GM18951 (cell line): ENCODE data around the gene CASTOR2.

Experiments used
- POLR2A ChIP-seq: IDR thresholded peaks from 4 replicates; pipeline ENCODE4 v1.6.1; 2011; ENCODE audit warnings: mild to moderate bottlenecking; ENCODE audit not compliant: insufficient read length, insufficient read depth; ENCODE audit errors: extremely low read depth
- in situ Hi-C: fragments of 300-500 bp; cut with MboI; formaldehyde crosslinking; loops from one replicate; pipeline ENCODE4 v1.12.0; 2022; ENCODE audit warnings: low sequenced_read_pairs, mixed read lengths, inconsistent platforms; ENCODE audit not compliant: unreplicated experiment

The CASTOR2 gene

DNA sequence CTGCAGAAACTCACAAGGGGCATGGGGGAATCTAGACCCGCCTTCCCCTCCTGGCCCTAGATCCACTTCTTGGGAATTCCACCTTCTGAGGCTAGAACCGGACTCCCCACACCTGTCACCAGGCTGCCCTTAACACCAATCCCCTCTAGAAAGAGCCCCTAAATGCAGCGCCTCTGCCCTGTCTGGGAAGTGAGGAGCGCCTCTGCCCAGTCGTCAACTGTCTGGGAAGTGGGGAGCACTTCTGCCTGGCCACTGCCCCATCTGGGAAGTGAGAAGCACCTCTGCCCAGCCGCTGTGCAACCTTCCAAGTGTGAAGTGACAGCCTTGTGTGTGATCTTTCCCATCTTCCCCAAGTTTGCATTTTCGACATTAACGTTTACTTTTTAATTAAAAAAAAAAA is 100.3 kb downstream of the CASTOR2 start:
- in situ Hi-C loops = loop anchor here (25.0 kb wide), 1 partner anchor 628 kb away; no protein-coding TSS in a partner anchor
- no peak for TF ChIP-seq POLR2A

- in situ Hi-C loops = loop anchor here (25.0 kb wide), 1 partner anchor 629 kb away; no protein-coding TSS in a partner anchor
- TF ChIP-seq POLR2A = no peak
Observed at GRCh38 chr7:75066521-75066920, 102.0 kb downstream of the CASTOR2 start.

- in situ Hi-C loops = loop anchor here (10.0 to 25.0 kb wide), 2 partner anchors 208 to 636 kb away; no protein-coding TSS in a partner anchor
Observed at GRCh38 chr7:75072981-75073283, 108.4 kb downstream of the CASTOR2 start.

DNA sequence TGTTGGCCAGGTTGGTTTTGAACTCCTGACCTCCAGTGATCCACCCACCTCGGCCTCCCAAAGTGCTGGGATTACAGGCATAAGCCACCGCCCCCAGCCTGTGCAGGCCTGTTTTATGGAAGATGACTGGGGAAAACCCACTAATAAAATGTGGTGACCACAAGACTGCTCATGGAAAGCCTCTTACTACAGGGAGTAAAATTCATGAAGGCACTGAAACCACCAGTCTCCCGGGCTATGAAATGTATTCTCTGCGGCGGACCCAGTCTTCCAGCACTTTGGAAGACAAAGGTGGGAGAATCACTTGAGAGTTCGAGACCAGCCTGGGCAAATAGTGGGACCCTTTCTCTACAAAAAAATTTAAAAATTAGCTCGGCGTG is 109.7 kb downstream of the CASTOR2 start:
- in situ Hi-C loops = loop anchor here (10.0 to 25.0 kb wide), 2 partner anchors 209 to 637 kb away; no protein-coding TSS in a partner anchor

More at GRCh38 chr7:75072981-75073283, 108.4 kb downstream of the CASTOR2 start:
- TF ChIP-seq POLR2A = no peak
